SU-DHL-6 (cell line): Measurements from ENCODE around the gene RAX2.

ENCODE experiments used
- EZH2phosphoT487 ChIP-seq: fragments of 200-600 bp; sonication (generic), shearing (Covaris generic); conservative IDR thresholded peaks from 2 replicates; pipeline ENCODE4 v1.6.1; 2018; ENCODE audit warnings: mild to moderate bottlenecking, antibody characterized with exemption, low read length, moderate library complexity, mixed read lengths
- TF ChIP-seq, protein P1 (sequence below): fragments of 200-600 bp; sonication (generic); IDR thresholded peaks from one replicate; pipeline ENCODE4 v1.5.1; 2017; ENCODE audit warnings: antibody characterized with exemption, mild to moderate bottlenecking, low read length, moderate library complexity; ENCODE audit not compliant: insufficient read depth, poor library complexity, severe bottlenecking

DNA sequence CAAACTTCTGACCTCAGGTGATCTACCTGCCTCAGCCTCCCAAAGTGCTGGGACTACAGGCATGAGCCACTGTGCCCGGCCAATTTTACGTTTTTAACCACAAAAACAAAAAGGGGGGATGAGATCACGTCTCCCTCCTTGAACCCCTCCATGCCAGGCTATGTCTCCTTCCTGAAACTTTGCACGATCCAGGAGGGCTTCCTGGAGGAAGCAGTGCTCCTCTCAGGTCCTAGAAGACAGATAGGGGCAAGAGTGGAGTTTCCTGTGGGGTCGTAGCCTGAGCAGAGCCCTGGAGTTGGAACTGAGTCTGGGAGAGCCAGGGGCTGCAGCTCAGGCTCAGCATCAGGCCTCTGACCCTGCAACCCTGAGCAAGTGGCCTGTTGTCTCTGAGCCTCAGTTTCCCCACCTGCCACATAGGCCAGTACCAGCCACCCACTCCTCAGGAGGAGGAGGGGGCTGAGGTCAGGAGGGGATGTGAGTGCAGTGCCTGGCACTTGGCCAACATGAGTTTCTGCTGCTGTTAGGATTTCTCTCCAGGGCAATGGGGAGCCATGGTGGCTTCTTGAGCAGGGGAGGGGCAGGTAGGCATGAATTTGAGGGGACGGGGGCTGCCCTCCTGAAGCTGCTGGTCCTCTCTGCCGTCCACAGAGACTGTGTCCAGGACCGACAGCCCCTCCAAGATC is 26.5 kb downstream of the RAX2 start:
- TF ChIP-seq, protein P1, sequence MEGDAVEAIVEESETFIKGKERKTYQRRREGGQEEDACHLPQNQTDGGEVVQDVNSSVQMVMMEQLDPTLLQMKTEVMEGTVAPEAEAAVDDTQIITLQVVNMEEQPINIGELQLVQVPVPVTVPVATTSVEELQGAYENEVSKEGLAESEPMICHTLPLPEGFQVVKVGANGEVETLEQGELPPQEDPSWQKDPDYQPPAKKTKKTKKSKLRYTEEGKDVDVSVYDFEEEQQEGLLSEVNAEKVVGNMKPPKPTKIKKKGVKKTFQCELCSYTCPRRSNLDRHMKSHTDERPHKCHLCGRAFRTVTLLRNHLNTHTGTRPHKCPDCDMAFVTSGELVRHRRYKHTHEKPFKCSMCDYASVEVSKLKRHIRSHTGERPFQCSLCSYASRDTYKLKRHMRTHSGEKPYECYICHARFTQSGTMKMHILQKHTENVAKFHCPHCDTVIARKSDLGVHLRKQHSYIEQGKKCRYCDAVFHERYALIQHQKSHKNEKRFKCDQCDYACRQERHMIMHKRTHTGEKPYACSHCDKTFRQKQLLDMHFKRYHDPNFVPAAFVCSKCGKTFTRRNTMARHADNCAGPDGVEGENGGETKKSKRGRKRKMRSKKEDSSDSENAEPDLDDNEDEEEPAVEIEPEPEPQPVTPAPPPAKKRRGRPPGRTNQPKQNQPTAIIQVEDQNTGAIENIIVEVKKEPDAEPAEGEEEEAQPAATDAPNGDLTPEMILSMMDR, result no peak
- no peak for TF ChIP-seq EZH2phosphoT487
